ENCODE data around the gene PAQR3.

The PAQR3 gene, protein sequence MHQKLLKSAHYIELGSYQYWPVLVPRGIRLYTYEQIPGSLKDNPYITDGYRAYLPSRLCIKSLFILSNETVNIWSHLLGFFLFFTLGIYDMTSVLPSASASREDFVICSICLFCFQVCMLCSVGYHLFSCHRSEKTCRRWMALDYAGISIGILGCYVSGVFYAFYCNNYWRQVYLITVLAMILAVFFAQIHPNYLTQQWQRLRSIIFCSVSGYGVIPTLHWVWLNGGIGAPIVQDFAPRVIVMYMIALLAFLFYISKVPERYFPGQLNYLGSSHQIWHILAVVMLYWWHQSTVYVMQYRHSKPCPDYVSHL

GRCh38 chr4:78938868-78939666, at the start of gene PAQR3:
PAQR3 (minus strand) TSS chr4:78939438; CDS start chr4:78939224, 214 bp downstream.
- DNase-seq (ENCODE audit: low spot score), result peak; percentile 79

DNA sequence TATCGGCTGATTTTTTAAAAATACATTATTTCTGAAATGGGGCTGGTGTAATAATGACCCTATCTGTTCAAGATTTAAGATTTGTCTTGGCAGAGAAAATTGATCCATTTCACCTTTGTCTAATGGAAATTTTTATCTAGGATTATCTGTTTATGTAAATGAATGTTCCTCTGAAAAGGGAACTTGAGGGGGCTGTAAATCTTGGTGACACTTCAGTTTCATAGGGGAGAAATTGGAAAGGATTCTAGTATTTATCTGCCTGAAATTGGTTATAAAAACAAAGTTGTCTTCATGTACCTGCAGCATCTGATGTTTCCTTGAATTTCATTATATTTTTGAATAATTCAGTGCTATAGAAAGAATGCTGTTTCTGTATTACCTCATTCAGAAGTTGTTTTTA, 48.4 kb upstream of the PAQR3 start:
- no peak for DNase-seq (ENCODE audit: low spot score)

DNA sequence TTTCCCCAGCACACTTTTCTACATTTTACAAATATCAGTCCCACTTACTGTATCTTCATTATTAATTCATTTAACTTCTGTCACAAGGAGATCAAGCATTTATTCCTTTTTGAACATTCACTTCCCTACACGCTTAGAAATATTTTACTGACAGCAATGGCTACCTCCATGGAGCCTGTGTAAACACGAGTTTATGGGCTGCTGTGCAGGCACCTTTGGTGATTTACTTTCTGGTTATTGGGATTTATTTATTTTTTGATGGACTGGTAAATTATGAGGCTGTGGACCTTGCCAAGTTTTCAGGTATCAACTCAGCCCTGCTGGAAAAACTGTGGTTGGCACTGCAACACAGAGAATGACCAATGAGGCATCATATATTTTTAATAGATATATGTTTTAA, 45.4 kb upstream of the PAQR3 start:
- no peak for DNase-seq (ENCODE audit: low spot score)

- DNase-seq (ENCODE audit: low spot score), result no peak
Measured at GRCh38 chr4:78975865-78976264, 36.6 kb upstream of the PAQR3 start.

- no peak for DNase-seq (ENCODE audit: low spot score)
Measured at GRCh38 chr4:78971776-78972175, 32.5 kb upstream of the PAQR3 start.

DNA sequence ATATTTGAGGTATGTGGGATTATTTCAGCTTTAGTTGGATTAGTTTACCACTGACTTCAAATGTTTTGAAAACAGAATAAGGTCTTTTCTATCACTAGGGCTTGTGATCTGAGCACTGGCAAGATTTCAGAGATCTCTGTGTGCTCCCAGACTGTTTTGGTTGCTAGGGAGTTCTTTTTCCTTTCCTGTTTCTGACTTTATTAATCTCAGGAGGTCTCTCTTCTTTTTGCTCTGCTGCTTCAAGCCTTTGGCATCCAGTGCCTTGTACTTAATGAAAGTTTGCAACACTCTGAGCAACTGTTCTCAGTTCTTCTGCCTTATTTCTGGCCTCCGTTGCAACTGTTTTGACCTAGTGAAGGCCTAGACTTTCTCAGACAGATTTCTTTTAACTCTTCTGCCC, 32.1 kb upstream of the PAQR3 start:
- DNase-seq (ENCODE audit: low spot score), result peak; percentile 36

DNA sequence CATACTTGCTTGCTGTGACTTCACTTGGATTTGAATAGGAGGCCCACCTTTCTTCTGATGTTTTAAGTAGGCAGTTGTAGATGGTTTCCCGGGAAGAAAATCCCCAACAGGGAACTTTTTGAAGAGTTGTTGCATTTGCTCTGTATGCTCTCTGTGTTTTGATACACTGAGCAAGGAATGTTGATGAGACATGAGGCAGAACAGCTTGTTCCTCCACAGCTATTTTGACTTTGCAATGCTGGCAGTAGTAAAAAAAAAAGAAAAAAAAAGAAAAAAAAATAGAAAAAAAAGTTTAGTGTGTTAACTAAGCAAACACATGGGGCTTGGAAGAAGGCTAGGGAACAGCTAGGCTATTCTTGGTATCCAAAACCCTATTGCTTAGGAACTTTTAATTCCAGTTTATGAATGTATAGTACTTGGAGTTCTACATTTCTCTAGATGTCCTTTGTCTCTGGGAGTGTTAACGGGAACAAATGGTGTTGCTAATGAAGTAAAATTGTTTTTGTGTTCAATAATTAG, 23.4 kb upstream of the PAQR3 start:
- DNase-seq (ENCODE audit: low spot score), result no peak

- no peak for DNase-seq (ENCODE audit: low spot score)
Measured at GRCh38 chr4:78960926-78961325, 21.7 kb upstream of the PAQR3 start.

GRCh38 chr4:78956975-78957374, 17.7 kb upstream of the PAQR3 start:
- DNase-seq (ENCODE audit: low spot score), result no peak

DNA sequence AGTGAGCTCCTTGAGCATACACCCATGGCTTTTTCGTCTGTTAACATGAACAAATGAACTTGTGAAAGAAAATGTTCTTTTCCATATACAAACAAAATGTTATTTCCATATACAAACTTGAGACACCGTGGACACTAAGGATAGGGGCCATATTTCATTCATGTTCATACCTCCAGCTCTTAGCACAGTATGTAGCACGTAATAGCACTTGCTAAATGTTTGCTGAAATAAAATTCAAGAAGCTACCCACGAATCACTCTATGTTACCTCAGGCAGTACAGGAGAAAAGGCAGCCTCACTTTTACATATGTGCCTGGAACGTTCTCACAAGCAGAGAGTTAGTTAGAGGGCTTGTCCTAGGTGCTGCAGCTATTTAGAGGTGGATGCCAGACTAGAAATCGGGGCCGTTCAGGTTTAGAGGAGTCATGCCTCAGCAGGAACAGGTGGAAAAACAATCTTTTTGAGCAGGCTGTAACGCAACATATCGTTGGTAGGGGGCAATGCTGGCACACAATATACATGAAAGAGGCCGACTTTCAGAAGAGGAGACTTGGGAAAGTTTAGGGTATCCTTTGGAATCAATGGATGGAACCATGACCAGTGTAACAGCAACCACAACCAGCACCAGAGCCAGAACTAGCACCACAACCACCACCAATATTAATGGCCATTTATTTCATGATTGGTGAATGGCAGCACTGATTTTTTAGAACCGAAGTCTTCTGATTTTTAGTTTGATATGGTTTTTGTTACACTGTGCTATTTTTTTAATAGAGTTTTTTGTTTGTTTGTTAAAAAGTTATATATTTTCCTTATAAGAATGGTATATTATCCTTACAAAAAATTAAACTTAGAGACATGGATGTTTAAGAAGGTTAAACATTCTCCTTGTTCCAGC, 14.8 kb upstream of the PAQR3 start:
- no peak for DNase-seq (ENCODE audit: low spot score)

GRCh38 chr4:78953231-78953630, 14.0 kb upstream of the PAQR3 start:
- no peak for DNase-seq (ENCODE audit: low spot score)

GRCh38 chr4:78951862-78952472, 12.7 kb upstream of the PAQR3 start:
- peak; percentile 77 for DNase-seq (ENCODE audit: low spot score)

- DNase-seq (ENCODE audit: low spot score), result no peak
Measured at GRCh38 chr4:78949735-78950134, 10.5 kb upstream of the PAQR3 start.

DNA sequence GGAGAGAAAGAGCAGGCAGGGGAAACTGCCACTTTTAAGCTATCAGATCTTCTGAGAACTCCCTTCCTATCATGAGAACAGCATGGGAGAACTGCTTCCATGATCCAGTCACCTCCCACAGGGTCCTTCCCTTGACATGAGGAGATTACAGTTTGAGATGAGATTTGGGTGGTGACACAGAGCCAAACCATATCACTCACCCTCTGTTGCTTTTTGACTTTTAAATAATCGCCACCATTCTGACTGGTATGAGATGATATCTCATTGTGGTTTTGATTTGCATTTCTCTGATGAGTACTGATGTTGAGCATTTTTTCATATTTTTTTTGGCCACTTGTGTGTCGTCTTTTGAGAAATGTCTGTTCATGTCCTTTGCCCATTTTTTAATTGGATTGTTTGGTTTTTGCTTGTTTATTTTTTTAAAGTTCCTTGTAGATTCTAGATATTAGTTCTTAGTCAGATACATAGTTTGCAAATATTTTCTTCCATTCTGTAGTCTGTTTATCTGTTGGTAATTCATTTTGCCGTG, 6.5 kb upstream of the PAQR3 start:
- no peak for DNase-seq (ENCODE audit: low spot score)

- no peak for DNase-seq (ENCODE audit: low spot score)
Measured at GRCh38 chr4:78944381-78944780, 5.1 kb upstream of the PAQR3 start.

GRCh38 chr4:78940752-78941151, 1.5 kb upstream of the PAQR3 start:
- no peak for DNase-seq (ENCODE audit: low spot score)

GRCh38 chr4:78939667-78940008, 400 bp upstream of the PAQR3 start:
- no peak for DNase-seq (ENCODE audit: low spot score)

GRCh38 chr4:78938474-78938867, 767 bp downstream of the PAQR3 start:
- DNase-seq (ENCODE audit: low spot score), result no peak

GRCh38 chr4:78937837-78938236, 1.4 kb downstream of the PAQR3 start:
- peak; percentile 26 for DNase-seq (ENCODE audit: low spot score)

DNA sequence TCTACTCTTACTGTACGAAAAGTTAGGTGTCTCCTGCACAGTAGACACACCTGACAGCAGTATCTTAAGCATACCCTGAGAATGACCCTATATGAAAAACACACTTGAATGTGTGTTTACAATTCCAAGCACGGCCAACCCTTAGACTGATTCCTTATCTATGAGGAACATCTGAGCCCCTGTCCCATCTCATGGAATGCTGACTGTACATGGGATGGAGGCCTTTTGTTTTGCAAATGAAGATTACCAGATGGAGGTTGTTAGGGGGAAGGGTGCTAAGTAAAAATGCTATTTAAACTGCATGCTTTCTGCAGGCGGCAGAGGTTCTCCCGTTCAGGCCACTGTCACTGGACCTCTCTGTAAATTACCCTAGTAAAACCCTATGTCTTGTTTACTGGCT, 2.2 kb downstream of the PAQR3 start:
- no peak for DNase-seq (ENCODE audit: low spot score)

DNA sequence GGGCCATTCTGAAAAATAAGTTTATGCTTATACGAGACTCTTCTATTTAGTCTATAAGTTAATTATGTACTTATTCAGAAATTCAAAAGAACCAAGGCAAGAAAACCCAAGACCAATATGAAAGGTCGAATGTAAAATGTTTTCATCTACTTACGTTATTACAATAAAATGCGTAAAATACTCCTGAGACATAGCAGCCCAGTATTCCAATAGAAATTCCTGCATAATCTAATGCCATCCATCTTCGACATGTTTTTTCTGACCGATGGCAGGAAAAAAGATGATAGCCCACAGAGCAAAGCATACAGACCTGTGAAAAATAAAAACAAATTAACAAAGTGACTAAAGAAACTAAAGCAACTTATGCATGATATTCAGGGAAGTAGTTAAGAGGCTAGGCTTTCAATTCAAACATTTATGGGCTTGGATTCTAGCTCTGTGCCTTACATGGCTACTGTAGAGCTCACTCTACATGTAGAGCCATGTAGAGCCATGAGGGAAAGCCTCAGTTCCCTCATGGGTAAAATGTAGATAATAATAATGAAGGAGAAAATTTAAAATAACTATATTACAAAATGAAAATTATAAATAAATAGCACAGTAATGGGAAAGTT, 9.1 kb downstream of the PAQR3 start:
- no peak for DNase-seq (ENCODE audit: low spot score)
